ENCODE data around the gene FN3KRP.

DNA sequence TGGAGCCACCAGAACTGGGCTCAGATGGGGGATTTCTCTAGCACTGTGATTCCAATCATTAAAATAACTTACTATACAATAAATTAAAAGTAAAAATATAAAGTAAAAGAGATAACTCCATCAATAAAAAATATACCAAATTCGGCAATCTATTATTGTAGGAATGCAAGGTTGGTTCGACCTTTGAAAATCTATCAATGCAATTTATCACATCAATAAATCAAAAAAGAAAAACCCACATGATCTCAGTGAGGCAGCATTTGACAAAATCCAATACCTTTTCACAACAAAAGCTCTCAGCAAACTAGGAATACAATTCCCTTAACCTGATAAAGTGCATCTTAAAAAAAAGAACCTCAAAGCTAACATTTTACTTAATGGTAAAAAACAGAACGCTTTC, 35.0 kb upstream of the FN3KRP start:
- TF ChIP-seq EP300 (IDR thresholded peaks at IDR 0.05): no peak
- no peak for TF ChIP-seq CTCF (IDR thresholded peaks at IDR 0.05)

All from ovary (tissue), 3 donors.